D721Med (cell line): ENCODE results near the gene SYNRG.
A peak's percentile ranks its signal among the peaks of the same experiment; 100 is the strongest.

Experiments used
- DNase-seq: peaks from one replicate; pipeline ENCODE4 v3.0.0; 2011; ENCODE audit warnings: low spot score; ENCODE audit not compliant: insufficient read length
- FAIRE-seq: peaks from 2 replicates; lab custom pipeline; 2011; peaks lifted over from hg19 to GRCh38; lab: Jason Lieb, UNC
- CTCF ChIP-seq: IDR thresholded peaks from 2 replicates; pipeline ENCODE4 v1.5.1; 2012; ENCODE audit warnings: mild to moderate bottlenecking, control low read depth; ENCODE audit not compliant: insufficient read depth; ENCODE audit errors: missing control alignments

Gene SYNRG

DNA sequence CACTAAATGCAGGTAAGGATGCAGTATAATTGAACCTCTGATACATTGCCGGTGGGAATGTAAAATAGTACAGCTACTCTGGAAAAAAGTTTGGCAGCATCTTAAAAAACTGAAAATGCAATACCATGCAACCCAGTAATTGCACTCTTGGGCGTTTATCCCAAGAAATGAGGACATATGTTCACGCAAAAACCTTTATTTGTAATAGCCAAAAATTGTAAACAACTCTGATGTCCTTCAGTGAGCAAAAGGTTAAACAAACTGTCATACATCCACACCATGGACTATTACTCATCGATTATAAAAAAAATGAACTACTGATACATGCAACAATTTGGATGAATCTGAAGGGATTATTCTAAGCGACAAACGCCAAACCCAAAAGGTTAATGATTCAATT, 16.9 kb downstream of the SYNRG start:
- FAIRE-seq (no peak), DNase-seq (no peak)
- TF ChIP-seq CTCF: no peak

- DNase-seq: no peak
- no peak for FAIRE-seq
- no peak for TF ChIP-seq CTCF
Measured at GRCh38 chr17:37585066-37585465, 24.2 kb downstream of the SYNRG start.

DNA sequence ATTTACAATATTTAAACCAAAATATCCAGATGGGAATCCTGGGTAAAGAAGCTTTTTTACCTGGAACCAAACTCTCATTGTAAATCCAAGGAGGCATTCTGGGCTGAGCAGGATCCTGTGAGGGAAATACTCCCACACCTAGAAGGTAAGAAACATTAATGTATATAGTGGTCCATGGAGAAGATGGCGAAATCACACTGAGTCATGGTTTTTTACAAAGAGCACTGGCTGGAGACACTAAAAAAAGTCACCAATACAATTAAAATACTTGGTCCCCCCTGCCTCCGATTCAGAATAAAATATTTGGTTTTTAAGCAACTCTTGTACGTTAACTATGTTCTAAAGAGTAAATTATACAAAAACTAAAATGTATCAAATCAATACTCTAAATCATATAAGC, 32.9 kb downstream of the SYNRG start:
- DNase-seq: no peak
- TF ChIP-seq CTCF: no peak
- FAIRE-seq: no peak

- TF ChIP-seq CTCF: no peak
- DNase-seq: no peak
- no peak for FAIRE-seq
Measured at GRCh38 chr17:37574427-37574826, 34.8 kb downstream of the SYNRG start.

DNA sequence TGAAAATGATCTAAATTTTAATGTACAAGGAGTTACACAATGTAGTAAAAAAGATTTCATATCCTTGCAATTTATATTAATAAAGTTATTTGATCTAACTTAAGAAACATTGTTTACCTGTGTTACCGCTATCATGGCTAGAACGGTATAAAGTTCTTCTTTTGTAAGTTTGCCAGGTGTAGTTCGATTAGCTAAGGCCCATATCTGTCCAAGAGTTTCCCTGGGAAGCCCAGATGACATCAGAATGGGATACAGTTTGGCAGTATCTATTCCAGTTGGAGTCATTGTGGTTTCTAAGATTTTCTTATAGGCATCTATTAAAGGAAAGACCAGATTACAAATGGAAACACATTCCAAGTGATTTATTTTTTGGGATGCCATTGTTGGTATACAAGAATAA, 37.5 kb downstream of the SYNRG start:
- DNase-seq: no peak
- TF ChIP-seq CTCF: no peak
- FAIRE-seq: no peak

DNA sequence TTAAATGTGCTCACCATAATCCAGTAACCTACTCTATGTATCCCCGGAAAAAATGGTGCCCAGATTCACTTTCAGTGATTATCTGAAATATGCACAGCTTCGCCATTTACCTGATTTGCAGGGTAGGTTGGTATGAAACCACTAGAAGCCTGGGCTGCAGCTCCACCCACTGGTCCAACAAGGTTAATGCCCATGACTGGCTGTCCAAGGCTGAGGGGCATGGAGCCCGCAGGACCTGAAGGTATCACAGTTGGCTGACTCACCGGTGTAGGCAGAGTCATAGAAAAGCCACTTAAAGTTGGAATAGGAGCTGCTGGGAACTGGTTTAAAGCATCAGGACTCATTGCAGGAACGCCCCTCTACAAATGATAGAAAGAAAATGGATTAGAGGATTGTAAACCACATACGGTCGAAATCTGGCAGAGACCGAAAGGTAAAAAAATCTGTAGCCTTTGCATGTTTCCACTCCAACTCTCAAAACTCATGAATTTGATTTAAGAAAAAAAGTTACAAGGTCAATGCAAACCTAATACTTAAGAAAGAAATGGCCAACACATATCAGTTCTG, 38.6 kb downstream of the SYNRG start:
- peak; percentile 39 for DNase-seq
- FAIRE-seq: no peak
- peak; percentile 77 for TF ChIP-seq CTCF

DNA sequence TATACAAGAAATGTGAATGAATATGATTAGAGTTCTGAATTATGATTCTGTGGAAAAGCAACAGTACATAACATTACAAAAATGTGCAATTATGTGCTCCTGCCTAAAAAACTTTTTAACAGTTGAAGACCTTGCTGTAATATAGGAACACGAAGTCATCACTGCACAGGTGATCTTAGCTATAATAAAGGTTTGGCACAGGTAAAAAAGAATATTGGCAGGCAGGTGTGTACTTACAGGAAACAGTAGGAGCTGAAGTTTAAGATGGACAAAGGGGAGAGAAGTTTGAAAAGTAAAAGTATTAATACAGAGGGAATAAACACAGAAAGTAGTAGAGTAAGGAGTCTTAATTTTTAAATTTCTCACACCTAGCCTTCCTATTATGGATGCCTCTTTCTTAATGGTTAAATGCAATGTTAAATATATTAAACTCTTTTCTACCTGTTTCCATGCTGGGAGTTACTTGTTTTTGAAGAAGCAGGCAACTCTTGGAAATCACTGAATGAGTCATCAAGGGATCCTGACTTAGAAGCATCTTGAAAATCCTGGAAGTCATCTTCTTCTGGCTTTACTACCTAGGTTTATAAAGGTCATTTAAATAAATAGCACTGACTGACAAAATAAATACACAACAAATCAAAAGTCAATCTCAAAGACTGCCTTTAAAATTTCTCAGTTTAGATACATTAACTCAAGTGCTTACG, 40.7 kb downstream of the SYNRG start:
- TF ChIP-seq CTCF: no peak
- no peak for FAIRE-seq
- no peak for DNase-seq
